Activated CD8-positive, alpha-beta memory T cell treated with anti-CD3 and anti-CD28 coated beads for 4 hours (primary cell): Measurements from ENCODE around the gene CFAP20.

ENCODE experiments used
- DNase-seq, 2 donors: peaks; one replicate each; pipeline ENCODE4 v3.0.0-alpha.2; 2020; ENCODE audit warnings: low read depth in 2 of 2

The CFAP20 gene

DNA sequence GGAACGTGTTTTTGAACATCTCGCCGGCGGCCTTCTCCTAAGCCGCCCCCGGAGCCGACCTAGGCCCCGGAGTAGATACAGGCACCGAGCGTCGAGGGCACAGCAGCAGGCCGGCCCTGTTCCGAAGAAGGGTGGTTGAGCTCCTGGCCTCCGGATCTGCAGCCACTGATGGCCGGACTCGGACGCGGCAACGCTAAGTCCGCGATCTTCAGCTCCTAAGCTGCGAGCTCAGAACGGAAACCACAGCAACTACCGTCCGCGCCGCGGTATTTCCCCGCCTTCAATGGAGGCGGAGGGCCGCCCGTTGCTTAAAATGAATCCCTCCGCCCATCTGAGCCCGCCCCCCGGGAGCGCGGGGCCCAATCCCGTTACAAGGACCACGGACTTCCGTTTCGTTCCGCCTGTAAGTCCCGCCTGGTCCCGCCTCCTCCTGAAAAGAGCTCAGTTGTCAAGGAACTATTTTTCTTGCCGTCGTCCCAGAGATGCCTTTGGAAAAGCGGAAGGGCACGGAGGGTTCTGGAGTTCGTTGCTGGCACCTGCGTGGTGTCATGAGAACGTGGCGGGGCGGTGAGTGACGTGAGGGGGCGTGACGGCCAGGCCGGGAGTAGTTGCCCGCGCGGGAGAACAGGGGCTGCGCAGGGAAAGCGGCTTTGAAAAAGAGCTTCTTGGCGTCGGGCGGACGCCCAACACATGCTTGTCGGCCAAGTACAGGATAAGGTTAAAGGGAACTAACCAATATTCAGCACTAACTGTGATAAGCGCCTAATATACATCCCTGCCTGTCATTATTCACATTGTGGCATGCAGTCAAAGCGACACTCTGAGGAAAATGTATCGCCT lies at the start of gene CFAP20:
Gene CFAP20, minus strand, starts transcription at position 285 of the 840 bp plus-strand sequence. Its CDS starts 266 bp downstream, at position 19.
- DNase-seq, result peak; percentile 94

DNA sequence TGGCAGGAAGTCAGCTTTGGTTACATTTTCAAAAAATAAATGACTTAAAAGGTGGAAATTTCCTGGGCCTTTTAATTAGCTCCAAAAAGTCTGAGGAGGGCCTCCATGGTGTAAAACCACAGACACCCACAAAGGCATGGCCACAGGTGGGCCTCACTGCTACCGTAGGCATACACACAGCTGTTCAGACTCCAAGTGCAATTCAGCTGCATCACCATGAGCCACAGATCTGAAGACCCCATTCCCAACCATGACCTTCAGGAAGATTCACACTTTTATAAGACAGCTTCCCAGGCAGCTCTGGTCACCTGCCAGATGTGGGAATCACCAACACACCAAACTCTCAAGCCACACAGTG lies 48.2 kb upstream of the CFAP20 start:
- DNase-seq, result no peak

DNA sequence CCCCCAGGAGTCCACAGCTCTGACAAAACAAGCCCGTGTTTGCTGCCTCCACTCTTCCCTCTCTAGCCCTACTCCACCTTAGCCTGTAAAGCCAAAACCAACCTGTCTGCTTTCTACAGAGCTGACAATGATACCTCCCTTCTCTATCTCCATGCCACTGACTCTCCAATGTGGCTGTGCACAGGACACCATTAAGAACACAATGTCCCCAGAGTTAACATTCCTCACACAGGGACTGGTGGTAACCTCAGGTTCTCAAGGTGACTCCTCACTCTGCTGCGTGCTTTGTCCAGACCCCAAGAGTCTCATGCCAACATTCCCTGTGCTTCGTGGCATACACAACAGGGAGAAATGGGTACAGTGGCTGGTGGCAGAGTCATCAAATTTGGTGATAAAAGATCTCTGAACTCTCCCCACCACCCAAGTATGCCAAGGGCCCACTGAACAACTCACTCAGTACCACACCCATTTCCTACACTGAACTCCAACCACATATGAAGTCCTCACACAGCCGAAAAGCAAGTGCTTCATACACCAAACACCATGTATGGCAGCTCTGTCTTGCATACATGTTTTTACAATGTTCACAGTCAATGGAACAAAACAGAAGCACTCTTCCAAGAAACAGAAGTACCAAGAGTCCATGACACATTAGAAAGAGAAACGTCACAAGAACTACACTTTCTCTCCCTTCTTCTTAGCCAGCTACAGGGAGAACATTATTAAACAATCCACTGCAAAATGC lies 47.6 kb upstream of the CFAP20 start:
- DNase-seq, result no peak

DNA sequence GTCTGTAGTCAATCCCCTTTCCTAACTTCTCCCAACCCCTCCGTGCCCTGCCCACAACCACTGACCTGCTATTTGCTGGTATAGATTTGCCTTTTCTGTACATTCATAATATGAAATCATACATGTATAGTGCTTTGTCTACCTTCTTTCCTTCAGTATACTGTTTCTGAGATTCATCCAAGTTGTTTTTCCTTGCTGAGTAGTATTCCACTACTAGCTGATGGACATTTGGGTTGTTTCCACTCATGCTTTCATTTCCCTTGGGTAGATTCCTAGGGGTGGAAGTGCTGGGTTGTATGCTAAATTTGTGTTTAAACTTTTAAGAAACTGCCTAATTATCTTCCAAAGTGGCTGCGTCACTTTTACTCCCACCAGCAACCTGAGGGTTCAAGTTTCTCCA lies 41.0 kb upstream of the CFAP20 start:
- DNase-seq, result no peak

DNA sequence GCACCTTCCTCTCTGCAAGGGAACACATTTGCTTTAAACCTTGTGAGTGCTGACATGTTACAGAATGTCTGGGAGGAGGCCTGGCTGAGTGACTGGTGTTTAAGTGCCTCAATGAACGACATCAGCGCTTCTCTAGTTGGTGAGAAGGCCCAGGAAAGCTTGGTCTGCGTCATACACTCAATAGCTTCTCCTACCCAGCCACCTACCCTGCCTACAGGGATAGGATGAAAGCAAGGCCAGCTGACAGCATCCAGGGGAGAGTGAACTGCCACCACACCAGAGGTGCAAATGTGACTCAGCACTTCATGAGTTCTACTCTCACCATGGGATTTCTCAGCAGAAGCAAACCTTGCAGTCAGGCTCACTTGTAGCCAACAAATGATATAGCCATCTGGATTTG lies 31.7 kb upstream of the CFAP20 start:
- DNase-seq, result no peak

DNA sequence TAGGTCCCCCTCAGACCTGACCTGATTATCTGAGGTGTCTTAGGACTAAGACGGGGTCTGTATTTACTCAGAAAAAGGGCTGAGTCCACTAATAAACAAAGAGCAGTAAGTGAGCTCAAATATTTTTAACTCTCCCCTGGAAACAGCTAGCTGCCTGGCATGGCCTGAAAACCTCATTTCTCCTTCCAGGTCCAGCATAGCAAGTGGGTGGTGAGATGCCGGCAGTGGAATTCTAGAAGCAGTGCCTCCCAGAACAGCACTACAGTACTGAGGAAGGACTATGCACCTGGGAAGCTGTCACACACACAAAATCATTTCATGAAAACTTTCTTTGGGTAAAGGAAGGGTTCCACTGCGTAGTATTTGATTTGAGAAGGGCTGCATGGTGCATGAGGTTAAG lies 29.5 kb upstream of the CFAP20 start:
- DNase-seq, result no peak

DNA sequence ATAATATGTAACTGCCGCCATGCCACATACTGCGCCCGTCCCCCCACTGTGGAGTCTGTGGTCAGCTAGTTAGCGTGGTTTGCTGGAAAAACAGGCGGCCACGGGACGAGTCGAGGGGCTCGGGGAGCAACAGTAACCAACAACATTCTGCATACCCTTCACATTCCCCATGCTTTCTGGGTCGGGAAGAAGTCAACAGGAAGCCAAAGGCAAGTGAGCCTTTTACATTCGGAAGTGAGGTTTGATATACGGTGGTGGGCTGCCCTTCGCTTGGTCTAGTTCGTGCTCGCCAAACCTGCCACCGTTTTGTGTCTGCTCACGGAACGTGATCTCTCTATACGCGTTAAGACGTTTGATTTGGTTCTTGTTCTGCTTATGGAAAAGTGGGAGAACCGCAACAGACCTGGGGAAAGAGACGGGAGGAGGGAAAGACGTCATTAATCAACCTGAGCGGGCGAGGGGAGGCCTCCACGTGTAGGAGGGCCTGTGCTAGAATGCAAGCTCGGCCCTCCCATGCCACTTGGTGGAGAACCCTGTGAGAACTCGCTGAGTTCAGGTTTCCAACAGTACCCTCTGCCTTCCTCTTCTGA lies 28.9 kb upstream of the CFAP20 start:
- DNase-seq, result no peak

DNA sequence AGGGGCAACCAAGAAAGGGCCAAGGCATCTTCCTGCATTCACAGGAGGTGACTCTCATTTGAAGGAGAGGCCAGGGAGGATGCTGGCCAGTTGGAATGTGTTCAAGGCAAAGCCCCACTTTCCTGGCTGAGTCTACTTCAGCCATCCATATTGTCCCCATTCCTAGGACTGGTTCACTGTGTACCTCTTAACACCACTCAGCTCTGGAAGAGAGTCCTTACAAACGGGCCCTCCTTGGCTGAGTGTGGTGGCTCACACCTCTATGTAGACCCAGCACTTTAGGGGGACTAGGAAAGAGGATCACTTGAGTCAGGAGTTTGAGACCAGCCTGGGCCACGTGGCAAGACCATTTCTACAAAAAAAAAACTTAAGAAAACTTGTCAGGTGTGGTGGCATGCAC lies 28.1 kb upstream of the CFAP20 start:
- no peak for DNase-seq

DNA sequence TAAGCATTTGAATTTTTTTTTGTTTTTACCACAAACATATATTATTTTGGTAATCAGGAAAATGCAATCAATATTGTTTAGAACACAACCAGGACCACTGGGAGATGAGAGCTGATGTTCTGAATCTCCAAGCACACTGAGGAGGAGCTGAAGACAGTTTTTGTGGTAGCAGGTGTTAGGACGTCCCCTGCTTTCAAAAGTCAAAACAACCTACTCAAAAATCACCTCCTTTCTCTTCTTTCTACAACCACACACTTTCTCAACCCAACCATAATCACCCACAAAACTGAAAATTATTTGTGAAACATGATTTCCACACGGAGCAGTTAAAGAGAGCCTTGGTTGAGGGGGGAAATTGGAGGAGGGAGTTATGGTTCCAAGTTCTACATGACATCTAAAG lies 26.7 kb upstream of the CFAP20 start:
- DNase-seq, result no peak

DNA sequence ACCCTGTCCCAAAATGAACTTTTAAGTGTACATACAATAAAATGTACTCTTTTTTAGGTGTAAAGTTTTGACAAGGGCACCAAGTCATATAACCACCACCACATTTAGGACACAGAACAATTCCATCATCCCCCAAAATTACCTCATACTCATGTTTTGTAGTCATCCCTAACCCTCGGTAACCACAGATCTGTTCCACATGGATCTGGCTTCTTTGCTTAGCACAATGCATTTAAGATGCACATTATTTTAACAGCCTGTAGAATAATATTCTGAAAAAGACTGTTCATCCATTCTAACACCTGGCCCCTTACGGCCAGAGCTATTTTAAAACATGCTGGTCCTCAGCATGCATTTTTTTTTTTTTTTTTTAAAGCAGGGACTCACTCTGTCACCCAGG lies 25.2 kb upstream of the CFAP20 start:
- no peak for DNase-seq

DNA sequence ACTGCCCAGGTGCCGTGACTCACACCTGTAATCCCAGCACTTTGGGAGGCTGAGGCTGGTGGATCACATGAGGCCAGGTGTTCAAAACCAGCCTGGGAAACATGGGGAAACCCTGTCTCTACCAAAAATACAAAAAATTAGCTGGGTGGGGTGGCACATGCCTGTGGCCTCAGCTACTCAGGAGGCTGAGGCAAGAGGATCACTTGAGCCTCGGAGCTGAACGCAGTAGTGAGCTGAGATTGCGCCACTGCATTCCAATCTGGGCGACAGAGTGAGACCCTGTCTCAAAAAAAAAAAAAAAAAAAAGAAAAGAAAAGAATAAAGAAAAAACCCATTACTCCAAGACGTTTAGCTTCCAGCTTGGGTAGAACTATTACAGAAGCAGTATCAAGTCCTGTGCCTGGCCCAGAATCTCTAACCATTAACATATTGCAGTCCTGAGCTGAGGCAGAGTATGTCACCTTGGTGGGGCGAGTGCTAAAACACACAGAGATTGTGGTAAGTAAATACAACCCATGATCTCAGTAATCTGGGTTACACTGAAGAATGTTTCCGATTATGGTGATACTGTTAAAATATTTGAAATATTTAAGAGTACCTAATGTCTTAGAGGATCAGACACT lies 23.2 kb upstream of the CFAP20 start:
- no peak for DNase-seq

DNA sequence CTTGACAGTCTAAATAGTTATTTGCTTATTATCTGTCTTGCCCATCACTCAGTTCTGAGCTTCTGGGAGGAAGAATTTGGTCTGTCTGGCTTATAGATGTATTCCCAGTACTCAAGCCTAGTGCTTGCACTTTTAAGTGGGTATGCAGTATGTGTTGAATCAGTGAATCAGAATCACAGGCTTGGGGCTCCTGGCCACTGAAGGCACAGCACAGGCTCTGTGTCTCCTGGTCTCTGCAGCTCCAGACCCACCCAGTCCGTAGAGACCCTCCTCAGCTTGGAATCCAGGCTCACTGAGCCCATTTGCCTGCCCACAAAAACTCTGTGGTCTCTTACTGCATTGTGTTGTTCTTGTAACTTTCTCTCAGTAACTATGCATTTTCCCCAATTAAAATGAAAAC lies 19.3 kb upstream of the CFAP20 start:
- no peak for DNase-seq

DNA sequence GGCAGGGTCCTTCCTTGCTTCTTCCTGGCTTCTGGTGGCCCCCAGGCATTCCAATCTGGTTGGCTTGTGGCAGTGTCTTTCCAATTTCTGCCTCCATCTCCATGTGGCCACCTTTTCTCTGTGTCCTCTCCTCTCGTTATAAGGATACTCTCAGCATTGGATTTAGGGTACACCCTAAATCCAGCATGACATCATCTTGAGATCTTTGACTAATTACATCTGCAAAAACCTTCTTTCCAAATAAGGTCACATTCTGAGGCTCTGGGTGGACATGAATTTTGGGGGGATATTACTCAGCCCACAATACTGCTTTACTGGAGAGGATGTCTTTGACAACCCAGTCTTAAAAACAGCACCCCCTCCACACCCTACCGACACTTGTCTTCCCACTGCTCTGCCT lies 18.9 kb upstream of the CFAP20 start:
- DNase-seq, result no peak

DNA sequence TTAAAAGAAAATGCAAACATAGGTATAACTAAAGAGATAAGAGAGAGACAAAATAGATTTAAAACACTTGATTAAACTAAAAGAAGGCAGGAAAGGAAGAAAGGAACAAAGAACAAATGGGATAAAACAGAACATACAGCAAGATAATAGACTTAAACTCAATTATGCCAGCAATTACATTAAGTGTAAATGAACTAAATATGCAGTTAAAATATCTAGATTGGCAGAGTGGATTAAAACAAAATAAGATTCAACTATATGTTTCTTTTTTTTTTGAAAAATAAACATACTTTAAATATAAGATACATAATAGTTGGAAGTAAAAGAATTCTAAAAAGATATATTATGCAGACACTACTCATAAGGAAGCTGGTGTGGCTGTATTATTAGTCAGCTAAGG lies 9.7 kb upstream of the CFAP20 start:
- no peak for DNase-seq

DNA sequence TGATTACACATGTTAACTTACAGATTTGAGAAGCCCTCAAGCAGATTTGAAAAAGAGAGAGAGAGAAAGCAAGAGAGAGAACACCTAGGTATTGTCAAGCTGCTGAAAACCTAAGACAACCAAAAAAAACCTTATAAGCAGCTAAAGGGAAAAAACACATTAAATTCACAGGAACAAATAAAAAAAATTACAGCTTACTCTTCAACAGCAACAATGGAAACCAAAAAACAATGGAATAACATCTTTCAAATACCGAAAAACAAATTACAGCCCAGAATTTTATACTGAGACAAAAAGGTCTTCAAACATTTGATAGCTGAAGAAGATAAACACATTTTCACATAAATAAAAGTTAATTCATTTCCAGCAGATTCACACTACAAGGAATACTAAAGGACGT lies 8.4 kb upstream of the CFAP20 start:
- DNase-seq, result no peak

DNA sequence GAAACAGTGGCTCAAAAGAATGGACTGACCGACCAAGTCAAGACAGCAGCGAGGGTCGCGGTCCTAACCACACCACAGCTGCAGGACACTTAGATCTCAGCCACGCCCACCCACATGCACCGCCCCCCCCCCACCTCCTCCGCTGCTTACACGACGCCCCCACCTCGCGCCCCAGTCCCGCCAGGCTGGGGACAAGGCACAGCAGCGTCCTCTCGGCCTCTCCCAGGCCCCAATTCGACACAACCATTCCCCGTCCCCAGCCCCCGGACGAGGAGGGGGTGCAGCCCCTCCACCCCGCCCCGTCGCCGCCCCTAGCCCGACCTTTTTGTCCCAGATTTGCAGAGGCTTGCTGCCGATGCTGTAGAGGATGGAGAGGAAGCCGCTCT lies 477 bp downstream of the CFAP20 start:
- peak in 1 of 2 donors; percentile 6 for DNase-seq

DNA sequence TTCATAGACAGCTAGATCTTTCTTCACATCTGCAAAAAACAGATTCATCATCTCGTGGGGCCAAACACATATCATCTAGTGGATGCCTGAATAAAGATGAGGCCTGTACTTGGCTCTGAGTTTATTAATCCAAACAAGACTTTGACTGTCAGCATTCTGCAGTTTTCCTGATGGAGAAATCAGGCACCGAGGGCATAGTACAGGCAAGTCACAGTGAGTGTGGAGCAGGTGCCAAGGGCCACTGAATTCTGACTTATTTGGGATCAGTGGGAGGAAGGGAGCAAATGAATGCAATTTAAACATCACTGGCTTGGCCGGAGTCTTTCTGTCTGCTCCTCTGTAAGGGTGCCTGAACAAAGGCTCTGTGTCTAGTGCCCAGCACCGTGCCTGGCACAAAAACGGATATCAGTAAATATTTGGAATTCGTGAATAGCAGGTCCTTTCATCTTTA lies 975 bp downstream of the CFAP20 start:
- no peak for DNase-seq

DNA sequence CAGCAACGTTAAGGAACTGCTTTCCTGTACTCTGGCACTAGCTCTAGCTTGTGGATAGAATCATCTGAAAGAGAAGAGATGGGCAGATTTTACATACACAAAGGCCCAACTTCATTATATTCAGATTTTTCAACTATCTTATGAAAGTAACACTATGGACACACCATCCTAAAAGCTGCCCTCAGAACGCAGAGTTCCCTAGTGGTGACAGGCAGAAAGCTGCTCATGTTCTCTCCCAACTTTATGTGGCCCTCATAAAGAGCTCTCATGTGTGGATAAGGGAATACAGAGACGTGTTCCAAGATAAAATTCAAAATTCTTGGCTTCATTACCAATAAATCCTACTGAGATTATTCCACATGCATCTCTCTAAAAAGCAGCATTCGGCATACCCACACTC lies 1.5 kb downstream of the CFAP20 start:
- no peak for DNase-seq

DNA sequence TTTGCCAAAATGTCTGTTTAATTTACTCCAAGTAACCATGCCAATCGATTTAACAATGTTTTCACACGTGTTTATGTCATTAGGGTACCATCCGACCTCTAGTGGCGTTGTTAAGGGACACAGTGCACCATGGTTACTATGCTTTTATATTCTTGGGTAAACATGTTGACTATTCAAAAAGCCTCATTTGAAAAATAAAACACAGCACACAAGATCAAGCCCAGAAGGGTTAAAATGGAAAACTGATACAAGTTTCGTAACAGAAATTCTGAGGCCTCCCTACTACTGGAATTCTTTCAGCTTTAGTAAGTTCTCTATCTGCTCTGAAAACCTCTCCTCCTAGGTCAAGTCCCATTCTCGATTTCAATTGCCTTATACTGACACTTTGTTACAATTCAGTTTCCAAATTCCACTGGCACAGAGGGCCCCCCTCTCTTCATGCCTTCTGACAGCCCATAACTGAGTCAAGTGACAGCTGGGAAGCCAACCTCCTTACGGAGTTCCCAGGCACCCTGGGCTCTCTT lies 2.1 kb downstream of the CFAP20 start:
- DNase-seq, result no peak

DNA sequence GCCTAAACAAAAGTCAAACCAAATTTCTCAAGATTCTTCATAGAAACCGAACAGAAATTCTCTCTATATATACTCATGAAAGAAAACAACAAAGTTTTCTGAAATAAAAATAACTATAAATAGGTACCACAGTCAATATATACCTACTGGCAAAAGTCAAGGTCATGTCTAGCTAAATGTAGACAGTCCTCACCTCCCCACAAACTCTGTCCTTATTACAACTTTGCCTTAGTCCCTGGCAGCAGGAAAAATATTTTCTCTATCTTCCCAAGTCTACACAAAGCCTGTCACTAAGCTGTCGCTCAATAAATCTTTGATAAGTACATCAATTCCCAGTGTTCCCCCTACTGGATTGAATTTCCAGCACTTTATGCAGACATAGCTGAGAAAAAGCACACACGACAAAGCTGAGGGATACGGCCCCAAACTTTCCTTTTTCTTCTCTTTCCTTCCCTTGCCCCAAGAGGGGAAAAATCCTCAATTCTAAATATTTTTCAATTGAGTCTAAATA lies 2.7 kb downstream of the CFAP20 start:
- no peak for DNase-seq

DNA sequence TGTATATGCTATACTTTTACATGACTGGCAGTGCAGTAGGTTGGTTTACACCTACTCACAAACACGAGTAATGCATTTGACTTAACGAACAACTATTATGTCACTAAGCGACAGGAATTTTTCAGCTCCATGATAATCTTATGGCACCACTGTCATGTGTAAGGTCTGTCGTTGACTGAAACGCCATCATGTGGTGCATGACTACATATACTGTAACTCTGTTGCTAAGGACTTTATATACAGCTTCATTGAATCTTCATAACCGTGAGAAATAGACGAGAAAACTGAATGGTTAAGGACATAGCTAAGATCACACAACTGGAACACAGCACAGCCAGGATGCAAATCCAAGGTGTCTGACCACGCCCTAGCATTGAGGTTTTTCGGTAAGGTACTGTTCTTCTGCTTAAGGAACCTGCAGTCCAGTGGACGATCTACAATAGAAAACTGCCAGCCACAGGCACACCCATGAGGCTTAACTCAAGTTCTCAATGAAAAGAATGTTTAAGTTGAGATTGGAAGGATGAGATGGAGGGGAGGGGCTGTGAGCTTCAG lies 3.3 kb downstream of the CFAP20 start:
- DNase-seq, result no peak

DNA sequence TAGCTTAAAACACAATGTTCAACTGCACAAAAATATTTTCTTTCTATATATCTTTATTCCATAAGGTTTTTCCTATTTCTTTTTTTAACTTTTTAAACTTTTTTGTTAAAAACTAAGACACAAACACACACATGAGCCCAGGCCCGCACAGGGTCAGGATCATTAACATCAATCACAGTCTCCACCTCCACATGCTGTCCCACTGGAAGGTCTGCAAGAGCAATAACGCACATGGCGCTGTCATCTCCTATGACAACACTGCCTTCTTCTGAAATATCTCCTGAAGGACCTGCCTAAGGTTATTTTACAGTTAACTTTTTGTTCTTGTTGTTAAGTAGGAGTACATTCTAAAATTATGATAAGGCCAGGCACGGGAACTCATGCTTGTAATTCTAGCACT lies 4.1 kb downstream of the CFAP20 start:
- DNase-seq, result no peak
